OCI-LY3 (cell line): Measurements from ENCODE around the gene GCNT2.

Source experiments
- H2AFZ ChIP-seq: fragments of 200-600, 300-600 bp; shearing (Covaris generic); 2 replicates; pipeline ENCODE4 v1.6.0; 2014; ENCODE audit warnings: antibody characterized with exemption, low read depth, low read length
- H3K27ac ChIP-seq: fragments of 200-600, 300-600 bp; sonication (generic); 2 replicates; pipeline ENCODE4 v1.5.1; 2014; ENCODE audit warnings: mild to moderate bottlenecking, low read length, moderate library complexity, mixed read lengths
- H3K27me3 ChIP-seq: fragments of 200-600, 300-600 bp; sonication (generic); 2 replicates; pipeline ENCODE4 v1.6.1; 2014; ENCODE audit warnings: low read depth, low read length, mixed read lengths
- H3K36me3 ChIP-seq: fragments of 200-600, 300-600 bp; sonication (generic); replicated peaks from 2 replicates; pipeline ENCODE3; 2014; ENCODE audit warnings: low read depth, low read length, mixed read lengths
- H3K4me1 ChIP-seq: fragments of 300-600, 200-600 bp; sonication (generic); 2 replicates; pipeline ENCODE4 v1.6.1; 2014; ENCODE audit warnings: low read length, mixed read lengths
- H3K4me2 ChIP-seq: fragments of 200-600, 300-600 bp; sonication (generic); 2 replicates; pipeline ENCODE4 v1.6.1; 2014; ENCODE audit warnings: low read length, mixed read lengths
- H3K4me3 ChIP-seq: fragments of 300-600, 200-600 bp; sonication (generic); 2 replicates; pipeline ENCODE4 v1.5.1; 2014; ENCODE audit warnings: antibody characterized with exemption, mild to moderate bottlenecking, low read length, moderate library complexity
- H3K79me2 ChIP-seq: fragments of 300-600, 200-600 bp; shearing (Covaris generic); 2 replicates; pipeline ENCODE4 v1.6.1; 2014; ENCODE audit warnings: mild to moderate bottlenecking, low read length, mixed read lengths
- H3K9ac ChIP-seq: fragments of 300-600, 200-600 bp; shearing (Covaris generic); 2 replicates; pipeline ENCODE4 v1.6.0; 2014; ENCODE audit warnings: mild to moderate bottlenecking, low read length, moderate library complexity
- H3K9me3 ChIP-seq: fragments of 200-600, 300-600 bp; shearing (Covaris generic); 2 replicates; pipeline ENCODE4 v1.6.1; 2014; ENCODE audit warnings: low read length, mixed read lengths; ENCODE audit not compliant: insufficient read depth
- H4K20me1 ChIP-seq: fragments of 200-600, 300-600 bp; sonication (generic); 2 replicates; pipeline ENCODE4 v1.6.1; 2016; ENCODE audit warnings: low read length, mixed read lengths; ENCODE audit not compliant: insufficient read depth
- CTCF ChIP-seq: fragments of 200-600, 300-600 bp; sonication (generic); IDR thresholded peaks from 2 replicates; pipeline ENCODE4 v1.5.1; 2014; ENCODE audit warnings: antibody characterized with exemption, low read length, low read depth
- EZH2phosphoT487 ChIP-seq: fragments of 200-600 bp; shearing (Covaris generic); IDR thresholded peaks from 2 replicates; pipeline ENCODE4 v1.6.1; 2018; ENCODE audit warnings: antibody characterized with exemption, mixed run types, low read depth

Gene GCNT2

GRCh38 chr6:10676403-10676802, 155.3 kb downstream of the GCNT2 start:
- Histone ChIP-seq H3K36me3 (no peaks in the 10 kb centered on the region), H3K4me2 (no peak overlapping the region), H4K20me1 (no peaks in the 10 kb centered on the region), H3K27me3 (no peaks in the 10 kb centered on the region; the same call in 1 of the 2 replicates), H3K4me1 (no peaks in the 10 kb centered on the region), H3K9me3 (no peaks in the 10 kb centered on the region), H3K9ac (no peak overlapping the region), H3K79me2 (no peaks in the 10 kb centered on the region), H3K4me3 (no peak overlapping the region), H2AFZ (no peak overlapping the region), H3K27ac (no peak overlapping the region)
- TF ChIP-seq EZH2phosphoT487 = no peak
- no peak for TF ChIP-seq CTCF

- Histone ChIP-seq H3K4me3 (no peak overlapping the region), H3K9ac (no peak overlapping the region), H4K20me1 (no peaks in the 10 kb centered on the region), H3K9me3 (no peaks in the 10 kb centered on the region), H2AFZ (no peak overlapping the region), H3K4me1 (no peaks in the 10 kb centered on the region), H3K27me3 (no peaks in the 10 kb centered on the region), H3K79me2 (no peaks in the 10 kb centered on the region), H3K27ac (no peak overlapping the region), H3K36me3 (no peaks in the 10 kb centered on the region), H3K4me2 (no peak overlapping the region)
- TF ChIP-seq CTCF (no peak), EZH2phosphoT487 (no peak)
These were observed 157.3 kb downstream of the GCNT2 start for GRCh38 chr6:10678456-10678855.
